Sigmoid colon (tissue), 4 donors: ENCODE data around the gene MRPL58.

ENCODE experiments used
- EP300 ChIP-seq, 4 donors: sonication (generic); formaldehyde crosslinking; IDR thresholded peaks; one replicate each; pipeline ENCODE4 v1.6.1; 2017; ENCODE audit warnings: antibody characterized with exemption in 4 of 4
- POLR2A ChIP-seq, 2 donors: fragments of 450-650 bp; IDR thresholded peaks; one replicate each; pipeline ENCODE4 v1.6.1; 2016; ENCODE audit warnings: antibody characterized with exemption in 2 of 2, mild to moderate bottlenecking in 2 of 2, moderate library complexity in 2 of 2
- POLR2AphosphoS5 ChIP-seq, 4 donors: sonication (generic); formaldehyde crosslinking; IDR thresholded peaks; one replicate each; pipeline ENCODE4 v1.6.1; 2017; ENCODE audit warnings: antibody characterized with exemption in 4 of 4
- TF ChIP-seq, protein P1 (sequence below), 4 experiments: fragments of 450-650 bp in 3 of 4; fragments of 200-600 bp in 1 of 4; IDR thresholded peaks; one replicate each; pipeline ENCODE4 v1.5.1; 2016 to 2019; ENCODE audit warnings: antibody characterized with exemption in 4 of 4, mild to moderate bottlenecking in 3 of 4, moderate library complexity in 2 of 4

DNA sequence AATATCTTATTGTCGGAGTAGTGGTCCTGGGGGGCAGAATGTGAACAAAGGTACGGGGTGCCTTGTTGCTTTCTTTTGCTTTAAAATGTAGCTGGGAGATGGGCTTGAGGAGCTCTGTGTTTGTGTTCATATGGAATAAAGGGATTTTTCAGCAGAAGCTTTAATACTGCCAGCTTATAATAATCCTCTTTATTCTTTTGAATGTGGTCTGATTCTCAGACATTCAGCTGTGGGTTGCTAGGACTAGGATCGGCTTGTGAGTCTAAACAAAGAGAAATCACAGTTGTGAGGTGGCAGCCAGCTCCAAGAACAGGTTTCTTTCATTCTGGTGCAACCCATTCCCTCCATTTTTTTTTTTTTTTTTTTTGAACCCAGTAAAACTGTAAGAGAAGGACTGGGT, 7.2 kb downstream of the MRPL58 start:
- TF ChIP-seq, protein P1, sequence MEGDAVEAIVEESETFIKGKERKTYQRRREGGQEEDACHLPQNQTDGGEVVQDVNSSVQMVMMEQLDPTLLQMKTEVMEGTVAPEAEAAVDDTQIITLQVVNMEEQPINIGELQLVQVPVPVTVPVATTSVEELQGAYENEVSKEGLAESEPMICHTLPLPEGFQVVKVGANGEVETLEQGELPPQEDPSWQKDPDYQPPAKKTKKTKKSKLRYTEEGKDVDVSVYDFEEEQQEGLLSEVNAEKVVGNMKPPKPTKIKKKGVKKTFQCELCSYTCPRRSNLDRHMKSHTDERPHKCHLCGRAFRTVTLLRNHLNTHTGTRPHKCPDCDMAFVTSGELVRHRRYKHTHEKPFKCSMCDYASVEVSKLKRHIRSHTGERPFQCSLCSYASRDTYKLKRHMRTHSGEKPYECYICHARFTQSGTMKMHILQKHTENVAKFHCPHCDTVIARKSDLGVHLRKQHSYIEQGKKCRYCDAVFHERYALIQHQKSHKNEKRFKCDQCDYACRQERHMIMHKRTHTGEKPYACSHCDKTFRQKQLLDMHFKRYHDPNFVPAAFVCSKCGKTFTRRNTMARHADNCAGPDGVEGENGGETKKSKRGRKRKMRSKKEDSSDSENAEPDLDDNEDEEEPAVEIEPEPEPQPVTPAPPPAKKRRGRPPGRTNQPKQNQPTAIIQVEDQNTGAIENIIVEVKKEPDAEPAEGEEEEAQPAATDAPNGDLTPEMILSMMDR (IDR thresholded peaks at IDR 0.05), result no peak
- TF ChIP-seq POLR2AphosphoS5 (IDR thresholded peaks at IDR 0.05), result no peak
- TF ChIP-seq POLR2A (IDR thresholded peaks at IDR 0.05), result no peak
- TF ChIP-seq EP300 (IDR thresholded peaks at IDR 0.05), result no peak
